Measurements from ENCODE around the gene ZNF683.
A peak's percentile ranks its signal among the peaks of the same experiment; 100 is the strongest.
"Not testable (repeated sequence)": the region's sequence is repeated elsewhere in the genome, so short reads cannot be mapped to it uniquely, and the experiment has no call there.

The ZNF683 gene

DNA sequence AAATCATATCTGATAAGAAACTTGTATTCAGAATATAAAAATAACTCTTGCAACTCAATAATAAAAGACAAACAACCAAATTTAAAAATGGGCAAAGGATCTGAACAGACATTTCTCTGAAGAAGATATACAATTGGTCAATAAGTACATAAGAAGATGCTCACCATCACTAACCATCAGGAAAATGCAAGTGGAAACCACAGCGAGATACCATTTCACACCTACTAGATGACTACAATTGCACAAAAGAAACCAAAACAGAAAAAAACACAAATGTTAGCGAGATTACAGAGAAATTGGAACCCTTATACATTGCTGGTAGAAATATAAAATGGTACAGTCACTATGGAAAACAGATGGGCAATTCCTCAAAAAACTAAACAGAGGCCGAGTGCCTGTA is 11.5 kb upstream of the ZNF683 start:
- DNase-seq, result no peak

DNA sequence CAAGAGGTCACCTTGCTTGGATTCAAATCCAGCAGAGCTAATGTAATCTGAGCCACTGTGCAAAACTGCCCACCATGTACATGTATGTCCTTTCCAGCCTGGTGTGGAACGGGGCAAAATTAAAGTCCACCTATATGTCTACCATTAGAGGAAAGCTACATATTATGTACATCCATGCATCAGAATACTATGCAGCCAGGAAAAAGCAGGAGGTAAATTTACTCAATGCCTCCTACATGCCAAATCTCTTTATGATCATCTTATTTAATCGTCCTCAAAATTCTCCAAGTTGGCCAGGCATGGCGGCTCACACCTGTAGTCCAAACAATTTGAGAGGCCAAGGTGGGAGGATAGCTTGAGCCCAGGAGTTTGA is 6.3 kb upstream of the ZNF683 start:
- no peak for DNase-seq

DNA sequence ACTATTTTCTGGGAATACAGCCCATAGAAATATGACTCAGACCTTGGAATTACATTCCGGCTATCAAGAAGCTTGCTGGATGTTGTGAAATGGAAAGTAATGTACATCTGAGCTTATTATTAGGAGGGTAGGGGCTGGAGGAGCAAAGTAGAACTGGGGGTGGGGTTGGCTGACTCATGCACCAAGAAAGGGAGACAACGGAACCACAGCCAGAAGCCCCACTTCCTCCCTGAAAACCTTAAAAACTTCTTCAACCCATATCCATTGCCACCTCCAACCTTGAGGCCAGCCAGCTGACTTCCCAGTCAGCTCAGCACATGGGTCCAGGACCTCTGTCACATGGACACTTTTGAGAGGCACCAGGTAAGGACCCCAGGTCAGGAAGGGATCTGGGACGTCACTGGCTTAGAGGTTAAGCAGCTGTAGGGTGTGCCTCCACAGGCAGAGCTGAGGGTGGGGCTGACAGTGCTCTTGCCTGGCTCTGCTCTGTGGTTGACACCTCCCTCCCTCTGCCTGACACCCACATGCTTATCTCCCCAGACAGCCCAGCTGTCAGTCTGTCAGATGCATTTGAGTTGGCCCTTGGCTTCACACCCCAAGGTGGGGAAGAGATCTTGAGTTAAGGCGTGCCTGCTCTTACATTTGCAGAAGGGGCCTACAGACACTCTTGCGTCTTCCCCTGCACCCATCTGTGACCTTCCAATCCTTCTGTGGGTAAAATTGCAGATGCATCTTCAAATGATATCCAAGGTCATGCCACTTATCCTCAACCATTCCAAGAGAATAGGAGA is 5.7 kb upstream of the ZNF683 start:
- peak; percentile 50 for DNase-seq

DNA sequence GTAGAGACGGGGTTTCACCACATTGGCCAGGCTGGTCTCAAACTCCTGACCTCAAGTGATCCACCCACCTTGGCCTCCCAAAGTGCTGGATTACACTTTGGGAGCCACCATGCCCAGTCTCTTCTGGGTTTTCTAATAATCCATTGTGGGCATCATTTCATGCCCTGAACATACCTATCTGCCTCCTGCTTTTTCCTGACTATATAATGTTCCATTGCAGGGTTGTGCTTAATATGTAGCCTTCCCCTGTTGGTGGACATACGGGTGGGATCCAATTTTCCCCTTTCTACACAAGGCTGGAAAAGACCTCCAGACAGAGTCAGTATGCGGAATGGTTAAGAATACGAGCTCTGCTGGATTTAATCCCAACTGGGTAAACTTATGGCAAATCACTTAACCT is 3.5 kb upstream of the ZNF683 start:
- DNase-seq, result no peak

DNA sequence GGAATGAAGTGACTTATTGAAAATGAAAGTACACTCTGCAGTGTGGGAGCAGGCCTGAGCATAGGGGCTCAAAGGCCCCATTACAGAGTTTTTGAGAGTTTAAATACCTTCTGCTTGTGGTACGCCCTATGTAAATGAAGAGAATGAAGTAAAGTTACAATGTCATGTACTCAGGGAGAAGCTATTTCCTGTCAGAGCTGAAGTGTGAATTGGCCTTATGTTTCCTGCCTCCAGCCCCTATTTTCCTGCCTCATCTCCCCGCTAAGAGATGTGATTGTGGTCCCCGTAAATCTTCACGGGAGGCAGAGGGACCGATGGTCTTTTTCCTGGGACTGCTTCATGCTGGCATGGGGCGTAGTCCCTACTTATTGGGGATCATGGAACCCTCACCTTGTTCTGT is 2.5 kb upstream of the ZNF683 start:
- DNase-seq, result no peak

DNA sequence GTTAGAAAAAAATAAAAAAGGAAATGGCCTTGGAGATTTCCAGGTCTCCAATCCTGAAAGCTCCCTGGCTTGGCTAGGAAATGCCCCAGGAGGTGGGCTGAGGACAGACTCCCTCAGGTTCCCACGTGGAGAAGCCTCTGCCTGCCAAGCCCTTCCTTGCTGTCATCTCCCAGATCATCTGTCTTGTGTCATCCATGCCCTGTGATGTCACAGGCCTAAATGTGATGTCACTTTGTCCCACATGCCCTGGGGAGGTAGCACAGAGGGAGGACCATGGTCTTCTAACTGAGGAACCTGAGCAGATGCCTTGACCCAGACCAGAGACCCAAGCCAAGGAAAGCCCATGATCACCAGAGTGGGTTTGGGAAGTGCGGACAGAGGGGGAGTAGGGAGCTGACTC is 1.8 kb upstream of the ZNF683 start:
- DNase-seq, result not testable (repeated sequence)

DNA sequence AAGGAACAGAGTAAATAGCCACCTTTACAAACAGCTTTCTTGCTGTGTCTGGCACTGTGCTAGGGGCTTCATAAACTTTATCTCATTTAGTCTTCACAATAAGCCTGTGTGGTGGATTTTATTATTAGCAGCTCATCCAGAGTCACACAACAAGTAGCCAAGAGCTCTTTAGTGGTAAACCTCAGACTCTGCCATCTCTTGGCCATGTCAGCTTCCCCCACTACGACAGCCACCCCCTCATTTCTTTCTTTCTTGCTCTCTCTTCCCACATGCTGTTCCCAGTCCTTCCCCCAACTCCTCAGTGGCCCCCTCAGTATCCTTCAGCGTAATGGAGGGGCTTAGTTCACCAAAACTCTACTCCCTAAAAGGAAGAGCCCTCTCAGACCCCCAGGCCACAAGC is 1.2 kb upstream of the ZNF683 start:
- DNase-seq, result no peak

DNA sequence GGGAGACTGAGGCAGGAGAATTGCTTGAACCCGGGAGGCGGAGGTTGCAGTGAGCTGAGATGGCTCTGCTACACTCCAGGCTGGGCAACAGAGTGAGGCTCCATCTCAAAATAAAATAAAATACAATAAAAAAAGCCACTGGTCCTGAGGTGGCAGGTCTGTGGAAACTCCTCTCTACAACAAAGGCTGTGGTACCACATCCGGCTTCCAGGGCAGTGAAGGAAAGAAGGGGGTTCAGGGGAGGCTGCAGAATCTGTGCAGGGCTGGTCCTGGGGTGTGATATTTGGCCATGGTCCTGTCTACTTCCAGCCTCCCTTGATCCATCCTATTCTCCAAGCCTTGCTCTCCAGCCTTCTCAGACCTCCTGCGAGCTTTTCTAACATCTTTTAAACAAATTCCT is 731 bp upstream of the ZNF683 start:
- no peak for DNase-seq

DNA sequence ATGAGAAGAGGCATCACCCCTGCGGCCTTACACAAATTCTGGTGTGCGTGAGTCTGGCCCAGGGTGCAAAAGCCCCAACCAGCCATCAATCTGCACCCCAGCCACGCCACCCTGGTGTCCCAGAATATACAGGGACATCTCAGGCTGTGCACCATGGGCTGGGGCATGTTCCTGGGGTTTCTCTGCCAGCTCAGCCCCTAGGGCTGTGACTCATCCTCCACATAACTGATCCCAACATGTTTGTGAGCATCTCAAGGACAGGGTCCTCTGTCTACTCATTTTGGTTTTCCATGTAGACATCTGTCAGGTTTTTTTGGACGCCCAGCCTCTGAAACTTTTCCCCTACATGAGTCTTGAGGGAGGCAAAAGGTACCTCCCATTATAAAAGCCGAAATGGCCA is 511 bp downstream of the ZNF683 start:
- DNase-seq, result no peak

DNA sequence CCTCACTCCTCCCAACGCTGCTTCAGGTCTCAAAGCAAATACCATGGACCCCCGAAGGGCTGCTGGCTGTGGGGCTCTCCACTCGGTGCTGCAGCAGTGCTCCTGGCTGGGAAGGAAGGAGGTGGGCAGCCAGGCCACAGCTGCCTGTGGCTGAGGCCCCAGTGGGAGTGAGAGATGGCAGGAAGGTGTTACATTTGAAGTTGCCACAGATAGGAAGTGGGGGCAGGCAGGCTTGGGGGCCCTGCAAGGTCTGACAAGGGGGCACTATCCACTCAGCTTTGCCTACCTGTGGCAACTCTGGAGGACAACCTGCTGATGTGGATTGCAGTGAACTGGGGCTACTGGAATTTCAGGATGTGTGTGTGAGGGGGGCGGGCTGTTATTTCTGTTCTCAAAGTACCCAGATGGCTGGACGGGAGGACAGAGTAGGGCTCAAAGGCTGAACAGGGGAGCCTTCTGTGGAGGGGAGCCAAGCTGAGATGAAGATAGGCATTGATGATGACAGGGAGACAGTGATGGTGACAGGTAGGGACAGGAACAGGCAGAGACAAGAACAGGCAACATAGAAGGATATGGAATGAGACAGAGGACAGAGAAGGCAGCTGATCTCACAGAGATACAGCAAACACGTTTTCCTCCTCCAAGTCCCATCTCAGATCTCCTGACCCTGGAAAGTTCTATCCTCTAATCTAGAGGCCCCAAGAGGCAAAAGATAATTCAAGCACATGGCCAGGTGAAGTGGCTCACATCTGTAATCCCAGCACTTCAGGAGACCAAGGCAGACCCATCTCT is 1.8 kb downstream of the ZNF683 start:
- no peak for DNase-seq

DNA sequence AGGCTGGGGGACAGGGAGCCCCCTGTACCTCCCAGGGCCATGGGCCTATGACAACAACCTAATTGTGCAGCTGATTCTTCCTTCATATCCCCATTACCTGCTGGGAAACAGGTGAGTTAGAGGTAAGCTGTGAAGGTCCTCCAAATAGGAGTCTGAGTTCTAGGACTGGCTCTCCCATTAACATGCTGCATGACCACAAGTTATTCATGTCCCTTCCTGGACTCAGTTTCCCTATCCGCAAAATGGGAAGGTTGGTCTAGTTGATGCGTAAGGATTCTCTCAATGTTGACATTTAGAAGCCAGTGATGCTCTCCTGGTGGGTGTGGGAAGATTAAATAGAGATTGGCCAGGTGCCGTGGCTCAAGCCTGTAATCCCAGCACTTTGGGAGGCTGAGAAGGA is 4.1 kb downstream of the ZNF683 start:
- no peak for DNase-seq

DNA sequence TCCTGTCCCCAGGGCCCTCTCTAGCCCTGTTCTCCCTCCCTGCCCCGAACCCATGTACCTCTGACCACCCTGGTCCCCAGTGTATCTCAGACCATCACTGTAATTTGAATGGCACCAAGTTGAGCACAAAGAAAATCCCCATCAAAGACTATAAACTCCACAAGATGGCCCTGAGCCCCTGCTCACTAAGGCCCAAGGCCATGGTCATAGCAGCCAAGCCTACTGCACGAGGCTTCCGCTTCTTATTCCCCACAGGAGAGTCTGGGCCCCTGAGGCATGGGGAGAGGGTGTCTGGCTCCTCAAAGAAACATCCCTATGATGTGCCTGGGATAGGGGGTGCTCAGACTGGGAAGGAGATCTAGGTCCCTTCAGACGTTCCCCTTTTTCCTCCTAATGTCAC is 4.5 kb downstream of the ZNF683 start:
- DNase-seq, result no peak

DNA sequence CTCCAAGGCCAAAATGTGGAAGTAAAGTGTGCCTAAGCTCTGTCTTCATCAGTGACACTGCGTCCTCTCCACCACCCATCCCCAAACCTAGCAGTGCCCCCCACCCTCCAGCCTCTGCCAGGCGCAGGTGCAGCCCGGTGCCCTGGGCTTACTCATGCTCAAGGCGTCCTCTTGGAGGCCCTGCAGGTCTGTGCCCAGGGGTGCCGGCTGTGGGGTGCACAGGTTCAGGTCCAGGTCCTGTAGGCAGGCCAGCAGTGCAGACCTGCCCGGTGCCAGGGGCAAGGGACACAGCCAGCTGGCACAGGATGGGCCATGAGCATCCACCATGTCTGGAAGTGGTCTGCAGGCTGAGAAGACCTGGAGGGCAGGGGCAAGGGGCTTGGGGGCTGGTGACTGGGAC is 5.1 kb downstream of the ZNF683 start:
- no peak for DNase-seq

DNA sequence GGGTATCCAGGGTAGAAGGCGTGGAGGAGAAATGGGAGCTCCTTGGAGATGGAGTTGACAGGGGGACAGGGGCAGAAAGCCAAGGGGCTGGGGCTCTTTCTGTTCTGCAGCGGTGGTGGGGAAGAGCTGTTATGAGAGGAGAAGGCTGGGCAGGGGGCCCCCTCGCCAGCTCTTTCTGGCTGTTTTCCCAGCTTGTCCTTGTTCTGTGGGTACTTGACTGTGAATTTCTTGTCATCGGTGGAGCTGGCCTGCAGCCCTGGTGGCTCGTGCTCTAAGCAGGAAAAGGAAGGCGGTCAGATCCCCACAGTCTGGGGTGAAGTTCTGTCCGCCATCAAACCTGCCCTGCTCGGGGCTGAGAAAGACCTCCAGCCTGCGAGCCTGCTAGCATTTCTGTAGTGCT is 7.6 kb downstream of the ZNF683 start:
- no peak for DNase-seq

DNA sequence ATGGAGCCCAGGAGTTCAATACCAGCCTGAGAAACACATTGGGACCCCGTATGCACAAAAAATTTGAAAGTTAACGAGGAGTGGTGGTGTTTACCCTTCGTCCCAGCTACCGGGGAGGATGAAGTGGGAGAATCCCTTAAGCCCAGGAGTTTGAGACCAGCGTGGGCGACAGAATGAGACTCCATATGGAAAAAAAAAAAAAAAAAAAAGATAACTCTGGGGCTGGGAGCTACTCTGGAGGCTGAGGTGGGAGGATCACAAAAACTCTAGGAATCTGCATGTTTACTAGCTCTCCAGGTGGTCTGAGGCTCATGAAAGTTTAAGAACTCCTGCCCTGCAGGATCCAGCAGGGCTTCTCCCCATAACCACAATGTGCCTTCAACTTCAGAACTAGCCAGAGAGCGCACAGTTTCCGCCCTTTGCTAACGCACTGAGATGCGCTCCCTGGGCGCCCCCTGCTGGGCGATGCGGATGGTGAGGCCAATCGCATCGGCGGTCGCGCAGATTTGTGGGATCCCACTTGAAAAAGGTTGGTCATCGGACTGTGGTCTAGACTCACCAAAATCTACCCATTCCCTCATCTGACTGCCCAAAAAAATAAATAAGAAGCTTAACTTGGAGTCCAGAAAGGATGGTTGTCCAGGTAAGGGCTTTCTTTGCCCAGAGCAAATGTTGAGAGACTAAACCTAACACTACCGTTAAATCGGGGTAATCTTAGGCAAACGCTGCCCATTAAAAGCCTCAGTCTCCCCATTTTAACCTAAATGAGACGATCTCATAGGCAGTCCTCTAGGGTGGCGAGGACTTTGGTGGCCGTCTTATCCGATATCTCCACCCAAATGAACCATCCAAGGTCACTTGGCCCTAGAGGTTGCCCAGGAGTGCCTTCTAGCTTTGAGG is 8.8 kb downstream of the ZNF683 start:
- peak; percentile 89 for DNase-seq

DNA sequence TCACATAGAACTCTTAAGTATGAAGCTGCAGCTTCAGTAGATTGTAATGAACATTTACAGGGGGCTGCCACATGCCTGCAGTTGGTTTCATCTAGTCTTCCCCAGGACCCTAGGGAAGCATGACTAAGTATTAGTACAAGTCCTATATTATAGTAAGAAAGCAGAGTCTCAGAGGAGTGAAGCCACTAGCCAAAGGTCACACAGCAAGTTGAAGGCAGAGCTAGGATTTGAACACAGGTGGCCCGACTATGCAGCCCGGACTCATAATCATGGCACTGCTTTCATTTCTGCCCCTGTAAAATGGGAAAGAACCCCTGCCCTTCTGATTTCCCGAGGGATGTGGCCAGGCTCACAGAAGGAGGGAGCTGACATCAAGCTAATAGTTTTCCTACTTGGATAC is 10.2 kb downstream of the ZNF683 start:
- DNase-seq, result no peak

DNA sequence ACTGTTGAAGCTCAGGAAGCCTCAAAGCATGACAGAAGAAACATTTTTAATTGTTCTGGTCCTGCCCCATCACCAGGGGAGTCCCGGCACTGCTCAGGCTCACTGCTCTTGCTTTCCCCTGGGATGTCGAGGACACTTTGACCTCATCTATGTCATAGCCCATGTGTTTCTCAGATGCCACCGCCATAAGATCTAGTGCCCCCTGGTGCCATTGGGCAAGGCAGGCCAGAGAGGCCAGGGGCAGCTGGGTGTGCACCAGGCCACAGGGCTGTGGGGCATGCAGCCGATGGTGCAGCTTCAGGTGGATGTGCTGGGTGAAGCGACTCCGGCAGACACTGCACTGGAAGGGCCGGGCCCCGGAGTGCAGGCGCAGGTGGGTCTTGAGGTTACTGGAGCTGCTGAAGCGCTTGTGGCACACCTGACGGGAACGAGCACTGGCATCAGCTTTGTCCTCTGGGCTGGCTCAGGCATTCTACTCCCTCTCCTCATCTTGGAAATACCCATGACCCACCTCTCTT is 10.9 kb downstream of the ZNF683 start:
- no peak for DNase-seq

DNA sequence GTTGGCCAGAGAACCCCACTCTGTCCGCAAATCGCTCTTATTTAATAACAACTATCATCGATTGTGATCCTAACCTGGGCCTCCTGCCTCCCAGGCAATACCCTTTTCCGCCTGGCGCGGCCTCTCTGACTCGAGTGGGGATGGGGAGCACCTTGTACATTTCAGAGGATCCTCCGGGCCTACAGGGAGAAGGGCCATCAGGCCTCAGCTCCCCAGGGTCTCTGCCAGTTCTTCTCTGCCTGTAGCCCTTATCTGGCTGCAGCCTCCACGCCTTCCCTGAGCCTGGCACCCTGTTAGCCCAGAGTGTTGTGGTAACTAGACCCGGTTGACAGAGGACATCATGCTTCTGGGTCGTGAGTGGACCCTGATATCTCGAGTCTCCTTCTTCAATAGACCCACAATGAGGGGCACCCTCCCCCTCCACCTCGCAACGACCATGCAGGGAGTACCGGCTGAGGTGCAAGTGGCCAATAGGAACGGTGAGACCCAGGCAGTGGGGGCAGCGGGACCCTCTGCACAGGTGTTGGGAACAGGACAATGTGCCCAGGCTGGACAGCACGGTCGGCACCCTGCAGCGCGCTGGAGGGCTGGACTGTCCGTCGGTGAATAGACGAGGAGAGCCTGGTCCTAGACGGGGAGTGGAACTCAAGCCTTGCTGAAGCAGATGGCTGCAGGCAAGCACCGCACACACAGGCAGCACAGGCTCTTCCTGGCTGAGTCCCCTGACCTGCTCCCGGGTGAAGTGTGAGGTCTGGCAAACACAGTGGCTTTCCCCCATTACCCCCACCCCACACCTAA is 11.5 kb downstream of the ZNF683 start:
- DNase-seq, result no peak

DNA sequence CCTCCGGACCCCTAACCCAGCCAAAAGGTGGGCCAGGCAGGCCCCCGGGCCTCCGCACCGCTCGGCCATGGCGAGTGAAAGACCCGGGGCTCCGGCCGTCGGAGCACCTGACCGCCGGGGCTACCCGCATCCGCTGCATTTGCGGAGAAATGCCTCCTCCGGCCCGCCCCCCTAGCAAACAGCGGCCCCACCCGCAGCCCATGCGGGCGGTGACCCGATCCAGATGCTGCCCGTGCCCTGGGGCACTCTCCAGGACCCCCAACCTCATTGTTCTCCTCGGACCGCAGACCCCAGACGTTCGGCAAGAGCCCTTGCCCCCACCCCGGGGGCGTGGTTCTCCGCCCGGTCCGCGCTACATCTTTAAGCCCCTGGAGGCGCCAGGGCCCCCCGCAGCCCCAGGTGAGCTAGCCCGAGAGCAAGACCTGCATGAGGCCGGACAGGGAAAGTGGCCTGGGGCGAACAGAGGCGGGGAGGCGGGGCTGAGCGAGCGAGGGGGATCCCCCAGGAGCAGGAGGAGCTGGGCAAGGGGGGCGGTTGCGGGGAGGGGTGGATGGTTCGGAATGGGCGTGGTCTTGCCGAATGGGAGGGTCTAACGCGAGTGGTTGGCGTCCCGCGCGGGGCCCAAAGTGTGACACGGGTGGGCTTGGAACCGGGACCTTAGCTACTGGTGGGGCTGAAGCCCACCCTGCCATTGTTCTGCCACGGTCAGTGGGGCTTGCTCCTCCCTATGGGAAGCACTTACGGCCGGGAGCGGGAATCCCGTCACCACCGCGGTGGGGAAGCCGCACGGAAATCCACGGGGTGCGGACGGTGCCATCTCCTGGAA is 12.4 kb downstream of the ZNF683 start:
- DNase-seq, result no peak

DNA sequence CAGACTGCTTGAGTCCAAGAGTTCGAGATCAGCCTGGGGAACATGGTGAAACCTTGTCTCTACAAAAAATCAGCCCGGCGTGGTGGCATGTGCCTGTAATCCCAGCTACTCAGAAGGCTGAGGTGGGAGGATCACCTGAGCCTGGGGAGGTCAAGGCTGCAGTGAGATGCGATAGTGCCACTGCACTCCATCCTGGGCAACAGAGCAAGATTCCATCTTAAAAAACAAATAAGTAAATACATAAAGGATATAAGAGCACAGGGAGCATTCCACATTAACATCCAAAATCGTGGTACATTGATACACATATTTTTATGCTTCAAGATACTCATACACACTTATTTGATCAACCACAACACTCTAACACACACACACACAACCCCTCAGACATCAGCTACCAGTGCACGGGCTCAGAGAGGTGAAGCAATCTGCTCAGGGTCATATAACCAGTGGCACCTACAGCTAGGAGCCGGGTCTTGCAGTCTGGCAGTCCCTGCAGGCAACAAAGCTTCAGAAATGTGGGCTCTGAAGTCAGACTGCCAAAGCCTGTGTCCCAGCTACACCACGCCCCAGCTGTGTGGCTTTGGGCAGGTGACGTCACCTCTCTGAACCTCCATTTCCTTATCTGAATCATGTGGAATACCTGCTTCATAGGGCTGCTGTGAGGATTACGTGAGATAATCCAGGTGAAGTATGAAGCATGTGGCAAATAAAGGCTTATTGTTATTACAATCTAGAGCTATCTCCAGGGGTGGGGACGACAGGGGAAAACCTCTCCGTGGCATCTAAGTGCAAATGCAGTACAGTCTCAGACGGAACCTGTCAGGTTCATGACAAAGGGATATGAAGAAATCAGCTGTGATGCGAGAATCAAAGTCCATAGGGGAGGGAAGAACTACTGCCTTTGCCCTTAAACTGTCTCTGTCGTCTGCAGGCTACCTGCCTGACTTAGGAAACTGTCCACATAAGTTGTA is 13.9 kb downstream of the ZNF683 start:
- DNase-seq, result no peak
